ENCODE data around the gene FMC1.
A peak's percentile ranks its signal among the peaks of the same experiment; 100 is the strongest.

Gene FMC1

DNA sequence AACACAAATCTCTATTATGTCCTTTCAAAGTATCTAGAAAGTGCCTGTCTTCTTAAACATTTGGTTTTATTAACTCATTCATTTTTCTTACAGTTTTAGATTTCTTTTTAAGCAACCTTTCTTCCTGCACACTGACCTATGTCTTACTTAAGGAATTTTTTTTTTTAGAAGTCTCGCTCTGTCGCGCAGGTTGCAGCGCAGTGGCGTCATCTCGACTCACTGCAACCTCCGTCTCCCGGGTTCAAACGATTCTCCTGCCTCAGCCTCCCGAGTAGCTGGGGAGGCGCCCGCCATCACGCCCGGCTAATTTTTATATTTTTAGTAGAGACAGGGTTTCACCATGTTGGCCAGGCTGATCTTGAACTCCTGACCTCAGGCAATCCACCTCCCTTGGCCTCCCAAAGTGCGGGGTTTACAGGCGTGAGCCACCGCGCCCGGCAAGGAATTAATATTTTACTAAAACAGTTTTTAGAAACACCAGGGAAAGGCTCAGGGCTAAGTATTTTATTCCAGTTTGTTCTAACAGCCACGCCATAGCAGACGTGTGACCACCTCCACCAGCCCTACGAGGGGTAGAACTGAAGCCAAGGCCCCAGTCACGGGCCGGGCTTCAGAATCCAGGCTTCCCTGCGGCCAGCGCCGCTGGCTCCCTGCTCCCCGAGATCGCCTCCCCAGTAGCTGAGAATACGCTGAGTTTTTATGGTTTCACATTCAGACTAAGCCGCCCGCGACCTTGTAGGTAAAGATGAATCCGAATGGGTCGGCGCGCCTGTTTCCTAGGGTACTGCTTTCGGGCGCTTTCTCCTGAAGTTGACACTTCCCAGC, 17.6 kb downstream of the FMC1 start:
- no peak for DNase-seq (ENCODE audit: insufficient read length, low spot score)
- FAIRE-seq: no peak
- no peak for TF ChIP-seq POLR2A (IDR thresholded peaks at IDR 0.05; ENCODE audit: low read depth, low read length)

DNA sequence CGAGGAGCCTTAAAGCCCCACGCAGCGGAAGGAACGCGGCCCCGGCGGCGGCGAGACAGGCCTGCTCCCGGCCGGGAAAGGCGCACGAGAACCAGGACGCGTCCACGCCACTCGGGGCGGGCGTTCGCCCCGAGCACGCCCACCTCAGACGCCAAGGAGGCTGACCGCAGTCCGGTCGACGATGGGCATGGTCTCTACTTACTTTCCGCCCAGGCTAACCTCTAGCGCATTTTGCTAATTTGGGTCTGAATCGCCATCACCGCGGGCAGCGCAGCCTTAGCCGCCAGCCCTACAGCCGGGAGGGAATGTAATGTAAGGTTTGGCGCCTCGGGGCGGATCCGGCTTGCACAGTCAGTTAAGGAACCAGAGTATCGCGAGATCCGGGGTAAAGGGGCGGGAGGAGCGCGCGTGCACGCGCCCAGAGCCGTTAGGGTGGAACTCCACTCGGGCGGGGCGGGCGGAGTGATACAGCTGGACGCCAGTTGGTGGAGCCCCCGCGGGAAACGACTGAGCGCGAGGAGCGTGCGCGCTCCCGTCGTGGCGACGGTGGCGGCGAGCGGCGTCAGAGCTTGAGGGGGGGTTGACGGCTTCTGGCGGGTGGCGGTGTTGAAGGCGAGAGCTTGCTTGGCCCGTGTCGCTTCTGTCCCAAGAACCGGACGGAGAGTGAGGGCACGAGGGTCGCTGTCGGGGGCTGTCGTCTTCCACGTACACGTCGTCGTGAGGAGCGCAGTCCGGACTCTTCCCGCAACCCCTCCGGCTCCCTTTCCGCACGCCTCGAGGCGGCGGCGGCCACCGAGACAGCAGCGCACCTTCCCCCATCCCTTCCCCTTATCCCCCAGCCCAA, 18.5 kb downstream of the FMC1 start, which contains the start of gene LUC7L2:
Gene LUC7L2, plus strand, starts transcription at position 529 of the 844 bp plus-strand sequence. CDS start 368 bp downstream, outside the sequence.
- peak; percentile 96 for TF ChIP-seq POLR2A (IDR thresholded peaks at IDR 0.05; ENCODE audit: low read depth, low read length)
- FAIRE-seq: peak; percentile 57

DNA sequence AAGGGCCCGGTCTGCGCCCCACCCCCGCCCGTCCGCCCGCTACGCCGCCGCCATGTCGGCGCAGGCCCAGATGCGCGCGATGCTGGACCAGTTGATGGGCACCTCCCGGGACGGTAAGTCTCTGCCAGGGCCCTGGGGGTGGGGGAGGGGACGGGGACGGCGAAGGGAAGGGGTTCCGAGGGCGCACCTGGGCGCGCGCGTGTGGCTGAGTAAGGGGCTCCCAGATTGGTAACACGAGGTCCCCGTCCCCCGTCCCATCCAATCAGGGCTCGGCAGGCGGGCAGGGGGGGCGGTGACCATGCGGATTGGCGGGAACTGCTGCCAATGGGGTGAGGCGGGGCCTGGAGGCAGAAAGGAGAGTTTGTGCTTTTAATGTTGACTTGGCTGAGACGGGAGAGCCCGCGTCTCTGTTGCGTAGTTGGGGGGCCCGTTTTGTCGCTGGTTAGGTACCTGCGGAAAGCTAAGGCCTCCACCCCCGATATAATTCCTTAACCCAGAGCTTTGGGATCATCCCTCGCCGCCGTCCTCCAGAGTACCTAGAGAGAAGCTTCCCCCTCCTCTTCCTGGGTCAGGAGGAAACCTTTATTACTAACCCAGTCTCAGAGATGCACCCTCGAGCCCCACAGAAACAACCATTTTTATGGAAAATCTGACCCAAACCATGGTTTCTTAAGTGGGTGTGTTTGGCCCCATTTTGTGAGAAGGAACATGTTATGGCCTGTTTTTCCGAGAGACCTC, 19.2 kb downstream of the FMC1 start:
- peak; percentile 52 for FAIRE-seq
- peak; percentile 48 for TF ChIP-seq POLR2A (IDR thresholded peaks at IDR 0.05; ENCODE audit: low read depth, low read length)
- DNase-seq (ENCODE audit: insufficient read length, low spot score): peak; percentile 69

More for the DNA sequence above, 18.5 kb downstream of the FMC1 start, which contains the start of gene LUC7L2:
- DNase-seq (ENCODE audit: insufficient read length, low spot score): peak; percentile 80

DNA sequence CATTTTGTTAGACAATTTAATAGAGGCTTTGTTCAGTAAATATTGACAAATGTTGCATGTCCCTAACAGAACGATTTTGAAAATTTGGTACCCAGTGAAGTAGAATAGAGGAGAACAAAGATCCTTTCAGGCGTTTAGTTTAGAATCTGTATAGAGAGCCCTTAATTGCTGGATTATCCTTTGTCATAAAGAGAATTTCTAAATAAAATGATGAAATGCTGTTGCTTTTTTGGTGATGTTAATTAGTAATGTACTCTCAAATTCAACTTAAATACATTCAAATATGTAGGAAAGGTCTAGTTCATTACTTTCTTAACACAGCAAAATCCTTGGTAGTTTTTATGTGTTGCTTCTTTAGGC, 19.8 kb downstream of the FMC1 start:
- DNase-seq (ENCODE audit: insufficient read length, low spot score) (no peak), FAIRE-seq (no peak)
- TF ChIP-seq POLR2A (IDR thresholded peaks at IDR 0.05; ENCODE audit: low read depth, low read length): no peak

DNA sequence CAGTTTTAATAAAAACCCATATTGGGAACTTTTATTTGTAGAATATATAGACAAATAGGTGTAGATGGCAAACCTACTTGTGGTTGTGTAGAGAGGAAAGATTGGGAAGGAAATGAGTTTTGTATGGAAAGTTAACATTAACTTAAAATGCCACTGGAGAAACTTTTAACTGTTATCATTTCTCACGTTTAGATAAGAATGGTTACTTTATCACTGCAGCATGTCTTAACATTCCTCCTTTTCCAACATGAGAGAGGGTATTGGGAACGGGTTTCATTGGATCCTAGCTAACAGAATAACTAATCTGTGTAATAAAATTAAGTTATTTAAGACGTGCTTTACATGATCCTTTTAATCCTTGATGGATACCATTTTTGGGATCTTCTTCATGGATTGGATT, 20.4 kb downstream of the FMC1 start:
- FAIRE-seq (no peak), DNase-seq (ENCODE audit: insufficient read length, low spot score) (no peak)
- TF ChIP-seq POLR2A (IDR thresholded peaks at IDR 0.05; ENCODE audit: low read depth, low read length): no peak

DNA sequence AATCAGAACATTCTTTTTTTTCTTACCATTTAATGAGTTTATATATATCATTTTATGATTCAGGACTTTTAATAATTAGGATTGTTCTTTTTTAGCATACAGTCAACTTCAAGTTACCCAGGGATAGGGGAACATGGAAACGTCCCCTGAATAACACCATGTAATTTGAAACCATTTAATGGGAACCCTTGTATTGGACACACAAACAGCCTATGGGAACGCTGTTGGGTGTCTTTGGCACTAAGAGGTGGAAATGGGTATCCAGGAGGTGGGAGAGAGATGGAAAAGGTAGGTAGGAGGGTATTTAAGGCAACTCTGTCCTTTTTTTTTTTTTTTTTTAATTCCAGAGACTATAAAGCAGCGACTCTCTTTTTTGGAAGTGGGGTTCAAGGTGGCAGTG, 21.2 kb downstream of the FMC1 start:
- FAIRE-seq (no peak), DNase-seq (ENCODE audit: insufficient read length, low spot score) (no peak)
- no peak for TF ChIP-seq POLR2A (IDR thresholded peaks at IDR 0.05; ENCODE audit: low read depth, low read length)

DNA sequence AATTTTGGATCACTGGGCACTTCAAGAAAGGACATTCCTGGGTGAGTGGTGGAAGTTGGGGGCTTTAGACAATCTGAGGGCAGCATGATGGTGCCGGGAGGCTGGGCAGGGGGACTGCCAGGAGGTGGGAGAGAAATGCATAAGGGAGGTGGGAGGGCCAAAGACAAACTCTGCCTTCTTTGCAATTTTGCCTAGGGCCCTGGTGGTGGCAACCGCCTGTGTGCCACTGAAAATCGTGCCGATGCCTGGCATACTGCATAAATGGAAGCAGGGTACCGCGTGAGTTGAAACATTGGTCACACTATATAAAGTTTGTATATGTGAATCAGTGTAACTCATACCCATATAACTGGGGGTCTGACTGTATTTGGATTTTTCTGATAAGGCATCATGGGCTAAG, 21.8 kb downstream of the FMC1 start:
- DNase-seq (ENCODE audit: insufficient read length, low spot score) (no peak), FAIRE-seq (no peak)
- no peak for TF ChIP-seq POLR2A (IDR thresholded peaks at IDR 0.05; ENCODE audit: low read depth, low read length)

DNA sequence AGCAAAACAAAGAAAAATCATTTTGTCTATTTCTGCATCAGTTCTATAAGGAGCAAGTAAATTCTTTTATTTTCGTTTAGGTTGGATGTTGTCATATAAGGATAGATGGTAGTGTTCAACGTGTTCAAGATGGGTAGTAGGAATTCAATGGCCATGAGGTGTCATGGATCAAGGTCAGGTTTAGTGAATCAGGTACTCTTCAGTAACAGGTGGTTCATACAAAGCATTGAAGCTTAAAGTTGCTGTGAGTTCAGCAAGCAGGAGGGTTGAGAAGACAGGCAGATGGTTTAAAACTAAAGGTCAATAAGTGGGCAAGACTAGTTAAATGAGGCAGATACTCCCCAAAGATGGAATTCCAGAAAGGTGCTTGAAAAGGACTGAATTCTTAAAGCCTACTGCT, 24.2 kb downstream of the FMC1 start:
- DNase-seq (ENCODE audit: insufficient read length, low spot score) (no peak), FAIRE-seq (no peak)
- no peak for TF ChIP-seq POLR2A (IDR thresholded peaks at IDR 0.05; ENCODE audit: low read depth, low read length)

DNA sequence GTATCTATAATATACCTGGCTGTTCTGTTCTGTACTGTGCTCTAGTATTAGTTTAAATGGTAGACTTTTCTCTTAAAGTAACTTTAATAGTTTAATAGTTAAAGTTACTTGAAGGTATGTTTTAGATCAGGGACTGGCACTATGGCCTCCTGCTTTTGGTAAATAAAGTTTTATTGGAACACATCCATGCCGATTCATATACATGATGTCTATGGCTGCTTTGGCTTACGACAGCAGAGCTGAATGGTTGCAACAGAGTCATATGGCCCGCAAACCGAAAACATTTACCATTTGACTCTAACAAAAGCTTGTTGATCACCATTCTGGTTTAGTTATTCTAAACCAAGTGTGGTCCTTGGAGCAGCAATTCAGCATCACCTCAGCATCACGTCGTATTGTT, 25.3 kb downstream of the FMC1 start:
- TF ChIP-seq POLR2A (IDR thresholded peaks at IDR 0.05; ENCODE audit: low read depth, low read length): no peak
- no peak for FAIRE-seq
- DNase-seq (ENCODE audit: insufficient read length, low spot score): no peak

DNA sequence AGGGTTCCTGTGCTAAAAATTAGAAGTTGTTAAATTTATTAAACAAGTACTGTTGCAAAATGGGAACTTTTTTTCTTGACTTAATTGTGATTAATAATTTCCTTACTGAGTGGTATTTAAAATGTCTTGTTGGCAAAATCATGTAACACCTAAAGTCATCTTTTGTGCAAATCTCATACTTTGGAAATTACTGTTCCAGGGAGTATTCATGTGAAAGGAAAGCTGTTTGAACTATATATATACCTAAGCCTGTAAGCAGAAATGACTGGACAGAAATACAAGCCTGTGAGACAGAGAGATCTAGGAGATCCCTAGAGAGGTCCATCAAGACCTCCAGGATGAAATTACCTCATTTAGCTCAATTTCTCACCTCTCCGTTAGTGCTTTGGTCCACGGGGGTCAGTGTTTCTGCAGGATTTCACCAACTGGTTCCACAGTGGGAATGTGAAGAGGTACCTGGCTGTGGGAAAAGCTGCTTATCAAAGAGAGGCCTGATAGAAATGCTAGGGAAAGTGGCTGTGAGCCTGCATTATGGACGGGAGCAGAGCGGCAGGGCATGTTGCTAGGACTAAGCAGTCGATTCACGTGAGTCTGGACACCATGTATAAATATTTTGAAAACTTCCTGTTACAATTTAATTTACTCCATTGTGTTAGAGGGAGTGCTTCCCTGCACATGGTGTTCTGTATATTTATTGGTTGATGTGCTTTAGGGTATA, 26.5 kb downstream of the FMC1 start:
- no peak for DNase-seq (ENCODE audit: insufficient read length, low spot score)
- no peak for FAIRE-seq
- no peak for TF ChIP-seq POLR2A (IDR thresholded peaks at IDR 0.05; ENCODE audit: low read depth, low read length)

DNA sequence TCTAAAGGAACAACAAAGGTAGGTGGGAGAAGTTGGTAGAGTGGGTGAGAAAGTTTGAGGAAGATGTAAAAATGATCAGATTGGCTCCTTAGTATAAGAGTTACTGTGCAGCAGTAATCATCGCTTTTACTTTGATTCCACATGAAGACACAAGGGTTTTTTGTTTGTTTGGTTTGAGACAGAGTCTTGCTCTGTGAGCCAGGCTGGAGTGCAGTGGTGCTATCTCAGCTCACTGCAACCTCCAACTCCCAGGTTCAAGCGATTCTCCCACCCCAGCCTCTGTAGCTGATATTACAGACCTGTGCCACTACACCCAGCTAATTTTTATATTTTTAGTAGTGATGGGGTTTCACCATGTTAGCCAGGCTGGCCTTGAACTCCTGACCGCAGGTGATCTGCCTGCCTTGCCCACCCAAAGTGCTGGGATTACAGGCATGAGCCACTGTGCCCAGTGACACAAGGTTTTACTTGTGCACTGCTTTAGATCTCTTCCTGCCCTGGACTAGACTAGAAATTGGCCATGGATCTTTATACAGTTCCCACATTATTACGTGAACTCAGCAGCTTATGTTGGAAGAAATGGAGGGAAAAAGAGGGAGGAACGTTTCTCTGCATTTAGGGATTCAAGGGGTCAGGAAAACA, 29.3 kb downstream of the FMC1 start:
- FAIRE-seq (no peak), DNase-seq (ENCODE audit: insufficient read length, low spot score) (no peak)
- TF ChIP-seq POLR2A (IDR thresholded peaks at IDR 0.05; ENCODE audit: low read depth, low read length): no peak

DNA sequence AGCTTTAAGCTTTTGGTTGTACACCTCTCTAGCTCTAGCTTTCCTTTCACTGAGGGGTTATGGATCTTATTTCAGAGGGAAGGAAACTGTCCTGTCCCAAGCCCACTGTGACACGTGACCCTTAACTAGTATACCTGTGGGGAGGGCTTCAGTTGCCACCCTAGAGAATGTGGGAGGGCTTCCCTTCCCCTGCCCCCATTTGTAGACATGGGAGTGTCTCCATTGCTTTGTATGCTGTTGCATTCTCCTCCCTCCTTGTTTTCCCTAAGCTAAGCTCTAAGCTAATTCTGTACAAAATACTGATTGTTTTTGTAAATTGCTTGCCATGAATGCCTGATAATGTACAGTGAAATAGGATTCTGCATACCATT, 29.8 kb downstream of the FMC1 start:
- no peak for DNase-seq (ENCODE audit: insufficient read length, low spot score)
- no peak for TF ChIP-seq POLR2A (IDR thresholded peaks at IDR 0.05; ENCODE audit: low read depth, low read length)
- no peak for FAIRE-seq

DNA sequence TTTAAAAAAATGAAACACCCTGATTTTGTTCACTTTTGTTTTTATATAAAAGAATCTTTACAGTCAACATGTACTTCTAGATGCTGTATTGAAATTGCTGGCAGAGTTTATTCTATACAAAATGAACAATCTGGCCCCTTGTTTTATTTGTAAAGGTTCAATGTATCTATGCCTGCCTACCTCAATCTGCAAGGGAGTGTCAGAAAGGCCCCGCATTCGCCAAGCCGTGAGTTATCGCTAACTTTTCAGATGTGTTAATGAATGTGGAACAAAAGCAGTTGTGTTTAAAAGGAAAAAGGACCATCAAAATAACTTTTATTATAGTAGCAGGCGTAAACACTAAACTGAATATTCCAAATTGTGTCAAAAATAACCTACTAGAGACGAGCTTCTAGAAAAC, 33.1 kb downstream of the FMC1 start:
- FAIRE-seq (no peak), DNase-seq (ENCODE audit: insufficient read length, low spot score) (no peak)
- no peak for TF ChIP-seq POLR2A (IDR thresholded peaks at IDR 0.05; ENCODE audit: low read depth, low read length)

All from H54 (cell line).